H1 (cell line): ENCODE results near the gene ADARB2. TPM values are rescaled to one million over a fixed set of nuclear protein-coding genes. Genes with fewer than 3 reads are reported as not detected.

Experiments
- CBX5 ChIP-seq: fragments of 300-800, 300-1000 bp; sonication (generic); IDR thresholded peaks from 2 replicates; pipeline ENCODE4 v1.7.1; 2016; ENCODE audit warnings: antibody characterized with exemption, low read length, low read depth
- CTBP2 ChIP-seq: IDR thresholded peaks from 2 replicates; pipeline ENCODE4 v1.7.0; 2011; ENCODE audit warnings: borderline replicate concordance, mild to moderate bottlenecking, moderate library complexity, mixed read lengths, low read length; ENCODE audit not compliant: insufficient read depth, insufficient read length
- NRF1 ChIP-seq: IDR thresholded peaks from 2 replicates; pipeline ENCODE4 v1.6.1; 2011; ENCODE audit warnings: mild to moderate bottlenecking, low read depth, low read length, improper control_type of control experiment
- polyA plus RNA-seq, 7 experiments: library from polyadenylated mRNA; depleted of rRNA in 3 of 7; stranded (reverse) in 5 of 7; unstranded in 2 of 7; fragments of >200 nt in 5 of 7; fragments of 200-250 nt in 2 of 7; gene quantifications; 1 replicate in 5 of 7; 2 replicates in 1 of 7; 4 replicates in 1 of 7; pipeline versions ENCODE4 v1.2.1 to v1.2.3, GENCODE V29; 2011 to 2013; ENCODE audit warnings: missing spikeins in 2 of 7, mixed read lengths in 2 of 7
- total RNA-seq: library from RNA; stranded (reverse); fragmentation: NEBNext Ultra II Directional; extraction: Animal tissue kit (Norgen Biotek cat#: 25700); gene quantifications from 2 replicates; pipeline ENCODE4 v1.2.1, GENCODE V29; 2021

The ADARB2 gene
- total and polyA plus RNA-seq, 2 of the 8 experiments (the other 6 are each of a cell fraction or from before 2014, with no cell fraction given) = 2.2 to 2.8 TPM

DNA sequence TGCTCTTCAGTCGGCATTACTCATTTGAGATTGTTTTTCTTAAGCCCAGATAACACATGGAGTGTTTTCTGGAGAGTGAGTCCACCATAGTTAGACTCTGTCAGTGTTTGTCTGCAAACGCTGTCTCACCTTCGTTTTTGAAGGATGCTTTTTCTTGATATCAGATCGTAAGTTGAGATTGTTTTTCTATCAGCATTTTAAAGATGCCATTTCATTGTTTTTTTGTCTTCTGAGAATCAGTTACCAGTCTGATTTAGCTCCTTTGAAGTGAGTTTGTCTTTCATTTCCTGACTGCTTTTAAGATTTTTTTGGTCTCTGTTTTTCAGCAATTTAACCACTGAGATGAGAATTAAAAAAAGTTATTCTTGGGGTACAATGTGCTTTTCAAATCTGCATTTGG lies 543.8 kb downstream of the ADARB2 start (continued):
- TF ChIP-seq CTBP2 (no peak), NRF1 (no peak), CBX5 (no peak)
- TF ChIP-seq, all 59 proteins: peak for 0
